Epithelial cell of alveolus of lung (primary cell): ENCODE results near the gene OR6B3. TPM values are rescaled to one million over a fixed set of nuclear protein-coding genes. Genes with fewer than 3 reads are reported as not detected.

Experiments used
- total RNA-seq: library from RNA; depleted of rRNA; stranded (reverse); fragments of >200 nt; gene quantifications from 2 replicates; pipeline ENCODE4 v1.2.1, GENCODE V29; 2015

The OR6B3 gene
- total RNA-seq = not detected in 2 replicates

DNA sequence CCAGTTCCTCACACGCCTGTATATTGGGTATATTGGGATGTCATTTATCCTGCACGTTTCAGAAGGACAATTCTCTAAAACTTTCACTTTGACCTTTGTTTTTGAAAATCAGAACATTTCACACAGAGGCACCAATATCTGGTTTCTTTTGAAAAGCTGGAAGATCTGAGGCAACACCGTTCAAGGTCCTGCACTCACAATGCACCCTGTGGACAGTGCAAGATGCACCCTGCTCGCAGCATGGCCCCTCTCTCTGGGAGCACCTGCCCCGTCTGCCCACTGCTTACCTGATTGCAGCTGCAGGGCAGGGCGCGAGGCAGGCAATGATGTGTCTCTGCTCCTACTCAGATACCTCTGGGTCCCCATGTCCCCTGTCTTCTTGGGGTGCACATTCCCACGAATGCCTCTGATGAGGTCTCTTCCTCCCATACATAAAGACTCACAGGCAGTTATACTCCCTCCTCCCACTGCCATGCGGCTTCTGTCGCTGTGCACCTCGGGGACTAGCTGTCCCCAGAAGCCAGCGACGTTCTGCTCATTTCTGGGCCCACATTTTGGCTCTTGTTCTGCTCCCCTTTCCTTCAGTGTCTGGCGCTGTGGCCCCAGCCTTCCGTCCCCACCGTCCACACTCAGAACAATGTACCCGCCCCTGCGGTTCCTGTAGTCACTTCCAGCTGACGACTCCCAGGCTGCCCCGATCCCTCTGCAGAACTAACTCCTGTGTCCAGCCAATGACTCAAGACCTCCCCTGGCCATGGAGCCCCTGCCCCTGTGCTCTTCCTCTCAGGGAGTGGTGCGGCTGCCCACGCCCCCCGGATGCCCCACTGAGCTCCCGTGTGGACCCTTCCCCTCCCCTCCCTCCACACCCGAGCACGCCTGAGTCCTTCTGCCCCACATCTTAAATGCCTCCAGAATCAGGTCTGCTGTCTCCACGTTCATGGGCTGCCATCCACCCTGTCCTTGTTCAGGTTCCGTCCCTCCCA is at the start of gene OR6B3:
TSS of gene OR6B3 (minus strand) at position 349 of the 983 bp plus-strand sequence.

DNA sequence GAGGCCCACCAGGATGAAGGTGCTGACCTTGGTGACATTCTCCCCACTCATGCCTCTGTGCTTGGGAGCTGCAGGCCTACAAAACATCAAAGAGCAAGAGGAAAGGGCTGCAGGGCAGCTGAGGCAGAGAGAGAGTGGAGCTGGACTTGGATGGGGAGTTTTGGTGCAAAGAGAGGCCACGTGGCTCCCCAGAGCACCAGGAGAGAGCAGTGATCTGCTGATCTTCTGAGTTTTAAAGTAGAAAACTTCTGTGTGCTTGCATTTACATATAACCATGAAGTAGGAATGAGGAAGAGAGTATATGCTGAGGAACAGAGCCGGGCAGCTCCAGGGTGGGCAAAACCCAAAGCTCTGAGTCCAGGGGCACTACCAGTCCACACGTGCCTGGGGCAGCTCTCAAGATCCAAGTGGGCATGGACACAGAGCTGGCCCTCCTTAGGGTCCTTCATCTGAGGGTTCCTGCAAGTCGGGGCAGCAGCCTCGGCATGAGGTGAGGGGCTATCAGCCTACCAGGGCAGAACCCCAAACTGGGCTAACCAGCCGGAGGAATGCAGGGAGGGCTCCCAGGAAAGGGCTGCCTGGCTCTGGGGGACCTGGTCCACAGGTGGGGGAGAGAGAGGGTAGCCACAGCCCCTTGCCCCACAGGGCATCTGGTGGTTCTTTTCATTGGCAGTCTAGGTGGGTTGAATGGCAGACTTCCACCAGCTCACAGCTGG is 22.8 kb downstream of the OR6B3 start, which contains the start of gene OR6B2:
TSS of gene OR6B2 (minus strand) at position 51 of the 716 bp plus-strand sequence. CDS start at position 51, 0 bp downstream.

Other genes starting within 250 kb of the OR6B3 start
- gene NDUFA10, start 28.2 kb downstream of the OR6B3 start, total RNA-seq = 116 and 184 TPM in 2 replicates
- not detected in 2 replicates for gene OR6B2, start 23.1 kb downstream of the OR6B3 start, total RNA-seq
- 176 and 282 TPM in 2 replicates for gene COPS9, start 82.8 kb upstream of the OR6B3 start, total RNA-seq
- not detected in 2 replicates for gene OTOS, start 87.1 kb upstream of the OR6B3 start, total RNA-seq